Right ventricle myocardium superior (tissue), 1 donor: Measurements from ENCODE around the gene MAGI2. TPM values are rescaled to one million over a fixed set of nuclear protein-coding genes. Genes with fewer than 3 reads are reported as not detected.
"Not testable (repeated sequence)": the region's sequence is repeated elsewhere in the genome, so short reads cannot be mapped to it uniquely, and the experiment has no call there.

Source experiments
- ATAC-seq: fragments of 200-7000 bp; cut with Tn5 transposase; one replicate; pipeline ENCODE4 v1.9.1; 2020; ENCODE audit warnings: mild to moderate bottlenecking; ENCODE audit not compliant: poor library complexity
- DNase-seq: peaks from one replicate; pipeline ENCODE4 v3.0.0-alpha.2; 2020
- intact Hi-C: fragments of 100-400 bp; cut with DNase I; formaldehyde crosslinking; loops from one replicate; pipeline ENCODE4 v1.11.2; 2022
- total RNA-seq: library from RNA; stranded (reverse); fragmentation: NEBNext Ultra II Directional; extraction: Animal tissue kit (Norgen Biotek cat#: 25700); gene quantifications from one replicate; pipeline ENCODE4 v1.2.1, GENCODE V29; 2021
- donor health status: DM: no; HTN: yes; CAD: no; lungs with severe emphysema.

Gene MAGI2
- total RNA-seq, 1 donor from 2014 or later: 3.9 TPM

DNA sequence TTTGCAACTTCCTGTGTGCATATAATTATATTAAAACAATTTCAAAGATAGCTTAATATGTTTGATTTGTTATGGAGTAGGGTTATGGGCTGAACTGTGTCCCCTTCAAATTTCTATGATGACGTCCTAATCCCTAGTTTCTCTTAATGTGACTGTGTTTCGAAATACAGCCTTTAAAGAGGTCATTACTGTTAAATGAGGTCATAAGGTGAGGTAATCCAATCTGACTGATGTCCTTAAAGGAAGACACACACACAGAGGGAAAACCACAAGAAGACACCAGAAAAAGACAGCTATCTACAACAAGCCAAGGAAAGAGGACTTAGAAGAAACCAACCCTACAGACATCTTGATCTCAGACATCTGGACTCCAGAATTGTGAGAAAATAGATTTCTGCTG, 407.4 kb downstream of the MAGI2 start:
- no peak for ATAC-seq
- DNase-seq: no peak
- intact Hi-C loops: no loop called here

GRCh38 chr7:79037001-79037400, 416.5 kb downstream of the MAGI2 start:
- intact Hi-C loops: no loop called here
- ATAC-seq (no peak), DNase-seq (no peak)

- DNase-seq: no peak
- no peak for ATAC-seq
- intact Hi-C loops: no loop called here
These were observed 417.1 kb downstream of the MAGI2 start for GRCh38 chr7:79036356-79036755.

GRCh38 chr7:79035858-79036257, 417.6 kb downstream of the MAGI2 start:
- ATAC-seq (no peak), DNase-seq (no peak)
- intact Hi-C loops: no loop called here

DNA sequence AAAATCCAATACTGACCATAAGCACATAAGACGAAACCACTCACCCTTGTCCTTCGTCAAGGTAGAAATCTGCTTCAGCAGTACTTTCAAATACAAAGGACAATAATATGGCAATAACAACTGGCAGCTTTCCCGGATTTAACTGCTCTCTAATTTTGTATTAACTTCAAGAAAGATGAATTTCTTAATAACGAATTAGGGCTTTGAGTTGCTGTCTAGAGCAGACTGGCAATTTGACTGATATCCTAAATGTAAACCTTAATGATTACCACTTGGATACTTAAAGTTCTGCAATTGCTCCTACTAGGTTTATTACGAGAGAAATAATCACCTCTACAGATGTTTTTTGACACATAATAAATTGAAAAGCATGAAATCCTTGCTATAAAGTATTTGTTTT, 418.7 kb downstream of the MAGI2 start:
- no peak for ATAC-seq
- intact Hi-C loops: no loop called here
- no peak for DNase-seq

DNA sequence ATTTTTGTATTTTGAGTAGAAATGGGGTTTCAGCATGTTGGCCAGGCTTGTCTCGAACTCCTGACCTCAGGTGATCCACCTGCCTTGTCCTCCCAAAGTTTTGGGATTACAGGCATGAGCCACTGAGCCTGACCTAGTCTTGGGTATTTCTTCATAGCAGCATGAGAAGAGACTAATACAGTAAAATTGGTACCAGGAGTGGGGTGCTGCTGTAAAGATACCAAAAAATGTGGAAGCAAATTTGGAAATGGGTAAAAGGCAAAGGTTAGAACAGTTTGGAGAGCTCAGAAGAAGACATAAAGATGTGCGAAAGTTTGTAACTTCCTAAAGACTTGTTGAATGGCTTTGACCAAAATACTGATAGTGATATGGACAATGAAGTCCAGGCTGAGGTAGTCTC, 433.8 kb downstream of the MAGI2 start:
- ATAC-seq, intact Hi-C loops, DNase-seq: not testable (repeated sequence)

GRCh38 chr7:79011921-79012320, 441.5 kb downstream of the MAGI2 start:
- ATAC-seq (no peak), DNase-seq (no peak)
- intact Hi-C loops: no loop called here

- no peak for ATAC-seq
- DNase-seq: no peak
- intact Hi-C loops: no loop called here
These were observed 443.8 kb downstream of the MAGI2 start for GRCh38 chr7:79009647-79010046.

DNA sequence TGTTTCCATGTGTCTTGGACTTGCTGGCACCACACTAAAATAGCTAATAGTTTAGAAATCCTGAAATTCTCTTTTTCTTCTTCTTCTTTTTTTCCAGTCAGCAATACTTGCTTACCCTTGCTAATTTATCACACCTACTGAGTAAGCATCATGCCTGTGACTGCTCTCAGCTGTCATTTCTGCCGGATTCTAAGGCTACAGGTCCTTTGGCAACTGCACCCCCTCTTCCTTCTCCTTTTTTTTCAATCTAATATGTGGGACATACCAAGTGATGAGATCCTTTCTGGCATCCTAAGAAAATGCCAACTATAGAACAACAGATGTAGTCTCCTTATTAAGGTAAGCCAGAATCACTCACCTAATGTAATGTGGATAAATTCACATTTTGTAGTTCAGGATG, 444.7 kb downstream of the MAGI2 start:
- no peak for ATAC-seq
- DNase-seq: no peak
- intact Hi-C loops: no loop called here

DNA sequence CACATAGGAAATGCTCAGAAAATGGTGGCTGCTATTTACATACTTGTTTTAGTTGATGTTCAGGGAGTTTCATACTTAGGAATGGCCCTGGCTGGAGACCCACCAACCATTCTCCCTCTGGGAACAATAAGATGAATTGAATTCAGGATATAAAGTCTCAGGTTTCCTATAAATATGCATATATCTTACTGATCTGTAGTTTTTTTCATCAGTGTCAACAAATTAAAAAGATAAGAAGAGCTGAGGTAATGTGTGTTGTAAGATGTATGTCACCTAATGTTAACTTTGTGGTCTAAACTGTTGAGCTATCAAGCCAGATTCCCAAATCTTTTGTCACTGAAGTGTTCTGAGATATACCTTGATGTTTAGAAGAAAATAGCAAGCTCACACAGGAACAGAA, 457.5 kb downstream of the MAGI2 start:
- no peak for ATAC-seq
- intact Hi-C loops: no loop called here
- no peak for DNase-seq

DNA sequence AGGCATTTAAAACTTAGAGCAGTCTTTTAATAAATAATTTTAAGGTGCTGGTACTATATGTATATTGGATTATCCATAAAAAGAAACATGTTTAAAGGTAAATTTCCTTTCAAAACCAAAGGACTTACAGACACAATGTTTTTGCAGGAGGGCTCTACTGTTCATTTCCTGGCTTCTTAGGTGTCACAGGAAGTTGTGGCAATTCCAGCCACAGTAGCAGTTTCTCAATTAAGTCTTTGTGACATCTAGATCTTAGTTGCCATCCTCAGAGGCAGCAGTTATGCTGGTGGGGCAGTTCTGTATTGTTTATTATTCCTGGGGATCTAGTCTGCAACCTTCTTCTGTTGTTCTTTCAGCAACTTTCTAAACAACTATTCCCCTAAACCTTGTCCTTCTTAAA, 460.1 kb downstream of the MAGI2 start:
- DNase-seq: no peak
- intact Hi-C loops: no loop called here
- no peak for ATAC-seq

GRCh38 chr7:78985509-78985908, 468.0 kb downstream of the MAGI2 start:
- intact Hi-C loops: no loop called here
- DNase-seq (no peak), ATAC-seq (no peak)

- DNase-seq: no peak
- intact Hi-C loops: no loop called here
- no peak for ATAC-seq
These were observed 470.0 kb downstream of the MAGI2 start for GRCh38 chr7:78983483-78983882.

- intact Hi-C loops: no loop called here
- DNase-seq (no peak), ATAC-seq (no peak)
These were observed 483.0 kb downstream of the MAGI2 start for GRCh38 chr7:78970440-78970916.

DNA sequence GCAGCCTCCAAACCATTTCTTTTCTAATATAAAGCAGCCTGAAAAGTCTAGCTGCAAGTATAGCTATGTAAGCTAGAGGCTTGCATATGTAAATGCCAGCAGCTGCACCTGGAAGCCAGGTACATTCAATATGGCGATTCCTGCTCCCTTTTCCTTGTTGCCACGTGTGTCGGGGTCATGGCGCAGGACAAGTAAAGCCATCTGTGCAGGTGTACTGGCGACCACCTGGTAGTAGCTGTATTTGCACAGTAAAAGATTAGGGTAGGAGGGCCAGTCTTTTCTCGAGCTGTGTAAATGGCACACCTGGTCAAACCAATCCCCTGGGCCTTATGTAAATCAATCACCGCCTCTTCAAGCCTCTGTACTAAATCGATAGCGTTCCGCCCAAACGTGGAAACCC, 484.5 kb downstream of the MAGI2 start:
- intact Hi-C loops: no loop called here
- ATAC-seq: no peak
- no peak for DNase-seq

DNA sequence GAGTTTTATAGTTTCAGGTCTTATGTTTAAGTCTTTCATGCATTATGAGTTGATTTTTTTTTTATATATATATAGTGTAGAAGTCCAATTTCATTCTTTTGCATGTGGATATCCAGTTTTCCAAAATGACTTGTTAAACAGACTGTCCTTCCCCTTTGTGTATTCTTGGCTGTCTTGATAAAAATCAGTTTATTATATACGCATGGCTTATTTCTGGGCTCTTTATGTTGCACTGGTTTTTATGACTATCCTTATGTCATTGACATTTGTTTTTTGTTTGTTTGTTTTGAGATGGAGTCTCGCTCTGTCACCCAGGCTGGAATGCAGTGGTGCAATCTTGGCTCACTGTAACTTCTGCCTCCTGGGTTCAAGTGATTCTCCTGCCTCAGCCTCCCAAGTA, 485.9 kb downstream of the MAGI2 start:
- DNase-seq, intact Hi-C loops, ATAC-seq: not testable (repeated sequence)

- intact Hi-C loops: no loop called here
- no peak for DNase-seq
- ATAC-seq: no peak
These were observed 486.4 kb downstream of the MAGI2 start for GRCh38 chr7:78967046-78967445.

DNA sequence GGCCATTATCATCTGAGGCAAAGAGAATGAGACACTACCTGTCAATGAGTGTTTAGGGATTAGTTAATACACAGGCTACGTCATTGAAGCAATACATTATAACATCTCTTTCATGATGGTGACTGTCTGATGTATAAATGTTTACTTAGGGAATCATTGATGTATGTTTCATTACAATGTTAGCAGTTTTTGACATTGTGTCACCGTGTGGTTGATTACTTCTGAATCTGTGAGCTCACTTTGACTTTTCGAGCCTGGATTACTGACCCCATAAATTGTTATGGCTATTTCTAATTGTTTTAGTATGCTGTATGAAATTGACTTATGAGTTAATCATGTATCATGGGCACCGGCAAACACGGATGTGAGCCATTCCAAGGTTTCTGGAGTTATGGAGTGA, 494.0 kb downstream of the MAGI2 start:
- intact Hi-C loops: no loop called here
- ATAC-seq (no peak), DNase-seq (no peak)

DNA sequence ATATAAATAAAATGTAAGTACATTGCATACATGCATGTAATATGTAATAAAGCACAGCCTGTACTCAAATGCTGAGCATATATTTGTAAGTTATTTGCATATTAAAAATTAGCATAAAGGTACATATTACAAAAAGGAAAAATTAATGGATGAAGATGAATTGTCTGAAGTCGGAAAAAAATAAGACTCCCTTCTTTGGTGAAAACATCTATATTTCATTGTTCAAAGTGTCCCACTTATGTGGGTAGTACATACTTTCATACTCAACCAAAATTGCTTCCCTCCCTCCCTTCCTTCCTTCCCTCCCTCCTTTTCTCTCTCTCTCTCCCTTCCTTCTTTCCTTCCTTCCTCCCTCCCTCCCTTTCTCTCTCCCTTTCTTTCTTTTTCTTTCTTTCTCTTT, 498.1 kb downstream of the MAGI2 start:
- DNase-seq (no peak), ATAC-seq (no peak)
- intact Hi-C loops: no loop called here

DNA sequence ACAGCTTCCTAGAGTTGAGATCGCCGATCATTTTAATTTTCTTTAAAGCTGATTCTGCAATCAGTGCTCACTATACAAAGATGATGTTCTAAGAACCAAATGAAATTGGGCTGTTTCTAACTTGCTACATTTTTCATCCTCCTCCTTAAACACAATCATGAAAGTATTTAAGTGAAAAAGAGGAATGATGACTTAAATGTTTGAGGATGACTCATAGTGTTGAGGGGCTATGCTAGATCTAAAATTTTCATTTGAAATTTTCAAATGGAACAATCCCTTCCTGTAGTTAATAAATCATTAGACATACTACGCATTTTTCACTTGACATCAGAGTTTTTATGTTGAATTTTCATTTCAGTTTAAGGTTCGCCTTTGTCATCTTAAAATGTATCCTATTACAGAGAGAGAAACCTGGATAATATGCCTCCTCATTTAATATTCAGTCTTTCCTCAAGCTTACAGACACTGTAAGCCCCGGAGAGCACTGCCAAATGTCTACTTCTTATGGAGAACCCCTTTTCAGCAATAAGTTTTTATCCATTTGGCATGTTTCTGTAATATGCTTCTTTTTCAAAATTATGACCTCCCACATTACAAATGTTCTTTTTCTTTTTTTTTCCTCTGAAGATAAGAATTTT, 499.6 kb downstream of the MAGI2 start:
- intact Hi-C loops: no loop called here
- DNase-seq: no peak
- ATAC-seq: no peak

DNA sequence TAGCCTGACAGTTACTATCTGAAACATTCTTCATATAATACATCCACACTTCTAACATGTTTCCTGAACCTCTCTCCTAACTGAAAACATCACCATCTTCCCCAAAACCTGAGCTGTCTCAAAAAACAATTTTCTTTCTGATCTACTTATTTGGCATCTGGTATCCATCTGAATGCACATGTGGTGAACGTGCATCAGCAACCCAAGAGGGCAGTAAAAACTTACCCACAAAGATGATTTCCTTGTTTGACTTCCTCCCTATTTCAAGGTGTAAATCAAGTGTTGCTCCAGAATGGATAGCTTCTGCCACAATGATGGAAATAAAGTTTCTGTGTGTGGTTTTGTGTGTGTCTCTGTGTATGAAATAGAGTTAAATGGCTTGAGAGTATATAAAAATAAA, 500.4 kb downstream of the MAGI2 start:
- DNase-seq: no peak
- no peak for ATAC-seq
- intact Hi-C loops: no loop called here
